HEK293T (cell line): ENCODE data around the gene CDRT15.

Experiments used
- BHLHE40 ChIP-seq: fragments of 450-650 bp; IDR thresholded peaks from 2 replicates; pipeline ENCODE4 v1.6.1; 2016; ENCODE audit warnings: mild to moderate bottlenecking, moderate library complexity, borderline replicate concordance
- FOXK2 ChIP-seq: fragments of 450-650 bp; IDR thresholded peaks from 2 replicates; pipeline ENCODE4 v1.6.1; 2016; ENCODE audit warnings: mild to moderate bottlenecking
- FOXM1 ChIP-seq: fragments of 450-650 bp; IDR thresholded peaks from 2 replicates; pipeline ENCODE4 v1.6.1; 2017; ENCODE audit warnings: mild to moderate bottlenecking, borderline replicate concordance
- NFRKB ChIP-seq: fragments of 450-650 bp; IDR thresholded peaks from 2 replicates; pipeline ENCODE4 v1.6.1; 2016; ENCODE audit warnings: mild to moderate bottlenecking, moderate library complexity
- SP1 ChIP-seq: fragments of 450-650 bp; IDR thresholded peaks from 2 replicates; pipeline ENCODE4 v1.6.1; 2017
- SUZ12 ChIP-seq: fragments of 450-650 bp; IDR thresholded peaks from 2 replicates; pipeline ENCODE4 v1.6.1; 2016; ENCODE audit warnings: mild to moderate bottlenecking
- TARDBP ChIP-seq: fragments of 450-650 bp; IDR thresholded peaks from 2 replicates; pipeline ENCODE4 v1.6.1; 2016
- ZNF384 ChIP-seq: fragments of 450-650 bp; IDR thresholded peaks from 2 replicates; pipeline ENCODE4 v1.6.1; 2016

DNA sequence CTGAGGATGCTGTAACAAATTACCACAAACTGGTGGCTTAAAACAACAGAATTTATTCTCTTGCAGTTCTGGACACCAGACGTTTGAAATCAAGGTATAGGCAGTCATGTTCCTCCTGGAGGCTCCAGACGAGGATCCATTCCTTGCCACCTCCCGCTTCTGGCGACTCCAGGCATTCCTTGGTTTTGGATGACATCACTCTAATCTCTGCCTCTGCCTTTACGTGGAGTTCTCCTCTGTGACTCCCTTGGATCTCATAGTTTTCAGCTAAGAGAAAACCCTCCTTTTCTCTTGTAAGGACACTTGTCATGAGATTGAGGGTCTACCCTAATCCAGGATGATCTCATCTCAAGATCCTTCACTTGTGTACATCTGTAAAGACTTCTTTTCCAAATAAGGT is 32.8 kb upstream of the CDRT15 start:
- TF ChIP-seq TARDBP = no peak
- no peak for TF ChIP-seq FOXK2
- no peak for TF ChIP-seq NFRKB
- no peak for TF ChIP-seq SP1
- TF ChIP-seq FOXM1 = no peak
- no peak for TF ChIP-seq ZNF384
- no peak for TF ChIP-seq SUZ12
- no peak for TF ChIP-seq BHLHE40
